HepG2 (cell line): ENCODE measurements around the gene PDCD11. TPM values are rescaled to one million over a fixed set of nuclear protein-coding genes. Genes with fewer than 3 reads are reported as not detected.

Experiments
- ATAC-seq: fragments of 200-7000 bp; cut with Tn5 transposase; 3 replicates; pipeline ENCODE4 v1.9.1; 2020; ENCODE audit warnings: mild to moderate bottlenecking, moderate library complexity
- BruUV-seq: library from RNA; stranded (reverse); fragments of 400-500 nt; replicated peaks from 2 replicates; lab custom pipeline; 2021; lab: Mats Ljungman, UMichigan
- CTCF ChIA-PET: fragments of 300-600 bp; formaldehyde crosslinking; extraction: SDS; loops from one replicate; lab custom pipeline; 2021; ENCODE audit warnings: low total read pairs, inconsistent platforms, low intra/inter-chr PET ratio; lab: Yijun Ruan, JAX
- POLR2A ChIA-PET: fragments of 350-600 bp; sonication (Branson Sonifier 250); formaldehyde crosslinking; loops from one replicate; lab custom pipeline; 2020; ENCODE audit warnings: antibody characterized with exemption, inconsistent platforms; lab: Yijun Ruan, JAX
- DNase-seq: peaks from one replicate; pipeline ENCODE4 v3.0.0-alpha.2; 2015; ENCODE audit warnings: low spot score
- FAIRE-seq: peaks from 3 replicates; lab custom pipeline; 2011; peaks lifted over from hg19 to GRCh38; lab: Jason Lieb, UNC
- H2AFZ ChIP-seq: one replicate; pipeline ENCODE4 v1.6.1; 2011; ENCODE audit warnings: low read length, inconsistent platforms
- H3K27ac ChIP-seq: fragments of 300-600 bp; 3 replicates; pipeline ENCODE4 v1.8.0; 2011; ENCODE audit warnings: mixed run types, mild to moderate bottlenecking, mixed read lengths, low read length, inconsistent platforms; ENCODE audit not compliant: insufficient read depth; ENCODE audit errors: extremely low read length
- H3K27me3 ChIP-seq, 2 experiments: fragments of 200-600 bp in 1 of 2; 2 replicates in 1 of 2; 3 replicates in 1 of 2; pipeline versions ENCODE4 v1.6.0 to v1.8.0; 2011; ENCODE audit warnings: low read length in 2 of 2, mild to moderate bottlenecking in 2 of 2, moderate library complexity in 2 of 2, inconsistent platforms in 1 of 2; ENCODE audit not compliant: insufficient read depth in 2 of 2, control insufficient read depth in 1 of 2
- H3K36me3 ChIP-seq, 2 experiments: fragments of 200-600 bp in 1 of 2; replicated peaks in 1 of 2; 2 replicates in 1 of 2; 3 replicates in 1 of 2; pipeline versions ENCODE4 v1.5.1 to v1.8.0; 2011; ENCODE audit warnings: low read length in 2 of 2, inconsistent platforms in 1 of 2; ENCODE audit not compliant: insufficient read depth in 2 of 2, control insufficient read depth in 1 of 2
- H3K4me1 ChIP-seq: 2 replicates; pipeline ENCODE4 v1.5.1; 2012; ENCODE audit warnings: low read length, inconsistent platforms; ENCODE audit not compliant: insufficient read depth
- H3K4me2 ChIP-seq: 2 replicates; pipeline ENCODE4 v1.6.0; 2011; ENCODE audit warnings: low read depth, low read length, inconsistent platforms
- H3K4me3 ChIP-seq, 3 experiments: fragments of 200-600 bp in 1 of 3; sonication (generic), shearing (Covaris generic) in 1 of 3; replicated peaks in 1 of 3; 2 replicates each; pipeline ENCODE4 v1.5.1; 2011 to 2016; ENCODE audit warnings: low read length in 3 of 3, inconsistent platforms in 2 of 3, low read depth in 2 of 3, mild to moderate bottlenecking in 2 of 3, control low read depth in 1 of 3, mixed read lengths in 1 of 3; ENCODE audit not compliant: insufficient read depth in 1 of 3
- H3K79me2 ChIP-seq: one replicate; pipeline ENCODE4 v1.6.1; 2011; ENCODE audit warnings: low read length, inconsistent platforms; ENCODE audit not compliant: insufficient read depth
- H3K9ac ChIP-seq: 2 replicates; pipeline ENCODE4 v1.6.0; 2011; ENCODE audit warnings: mild to moderate bottlenecking, low read depth, low read length, inconsistent platforms; ENCODE audit not compliant: insufficient read depth
- H3K9me3 ChIP-seq: 2 replicates; pipeline ENCODE4 v1.5.1; 2012; ENCODE audit warnings: mild to moderate bottlenecking, low read length
- H4K20me1 ChIP-seq: 2 replicates; pipeline ENCODE4 v1.6.0; 2011; ENCODE audit warnings: inconsistent platforms, mild to moderate bottlenecking, low read length, moderate library complexity; ENCODE audit not compliant: insufficient read depth
- CREM ChIP-seq, 2 experiments: sonication (generic) in 1 of 2; formaldehyde crosslinking in 1 of 2; IDR thresholded peaks; 2 replicates each; pipeline versions ENCODE4 v1.4.0 to v1.6.1; 2016 to 2020; ENCODE audit warnings: antibody characterized with exemption in 1 of 2, mild to moderate bottlenecking in 1 of 2, missing genetic modification reagents in 1 of 2
- HOXA3 ChIP-seq: sonication (generic); formaldehyde crosslinking; IDR thresholded peaks from 2 replicates; pipeline ENCODE4 v1.5.0; 2020; ENCODE audit warnings: missing genetic modification reagents
- HOXA9 ChIP-seq: sonication (generic); formaldehyde crosslinking; IDR thresholded peaks from 2 replicates; pipeline ENCODE4 v1.8.1; 2022; ENCODE audit warnings: missing genetic modification reagents, mild to moderate bottlenecking, moderate library complexity, borderline replicate concordance
- IKZF1 ChIP-seq: fragments of 450-650 bp; IDR thresholded peaks from 2 replicates; pipeline ENCODE4 v1.7.1; 2016
- MZF1 ChIP-seq: sonication (generic); formaldehyde crosslinking; IDR thresholded peaks from 2 replicates; pipeline ENCODE4 v1.8.1; 2023; ENCODE audit warnings: mild to moderate bottlenecking, missing genetic modification reagents, borderline replicate concordance
- REPIN1 ChIP-seq: sonication (generic); formaldehyde crosslinking; IDR thresholded peaks from 2 replicates; pipeline ENCODE4 v1.8.0; 2022; ENCODE audit warnings: missing genetic modification reagents, low read depth, mild to moderate bottlenecking, borderline replicate concordance
- TCF7L2 ChIP-seq: IDR thresholded peaks from 2 replicates; pipeline ENCODE4 v1.6.1; 2011; ENCODE audit warnings: mild to moderate bottlenecking, low read depth, low read length, moderate library complexity
- ZC3H13 ChIP-seq: sonication (generic); formaldehyde crosslinking; IDR thresholded peaks from 2 replicates; pipeline ENCODE4 v1.8.1; 2023; ENCODE audit warnings: mild to moderate bottlenecking, missing genetic modification reagents, moderate library complexity
- ZNF337 ChIP-seq: sonication (generic); formaldehyde crosslinking; IDR thresholded peaks from 2 replicates; pipeline ENCODE4 v1.5.1; 2020; ENCODE audit warnings: missing genetic modification reagents, low read depth, mild to moderate bottlenecking, borderline replicate concordance
- ZNF460 ChIP-seq: sonication (generic); formaldehyde crosslinking; IDR thresholded peaks from 2 replicates; pipeline ENCODE4 v1.5.1; 2020; ENCODE audit warnings: missing genetic modification reagents, mild to moderate bottlenecking, borderline replicate concordance
- WGBS: methylation state at CpG from one replicate; pipeline ENCODE4 v1.1.6; 2017; ENCODE audit warnings: low lambda C conversion rate; 5-methylcytosine and 5-hydroxymethylcytosine counted together
- in situ Hi-C: cut with HindIII; loops from 2 replicates; pipeline ENCODE4 v1.10.0; 2017; ENCODE audit warnings: low pct_unique_long_range_greater_than_20kb; ENCODE audit not compliant: extremely low pct_ligation_motif_present
- intact Hi-C: fragments of 100-400 bp; cut with micrococcal nuclease; formaldehyde crosslinking; loops from one replicate; pipeline ENCODE4 v1.10.0; 2022; ENCODE audit not compliant: unreplicated experiment
- polyA plus RNA-seq, 8 experiments: library from polyadenylated mRNA; depleted of rRNA in 3 of 8; stranded (reverse) in 7 of 8; unstranded in 1 of 8; fragments of >200 nt; fragmentation: Illumina TruSeq in 4 of 8; extraction: Trizol in 4 of 8; gene quantifications; 2 replicates each; pipeline versions ENCODE4 v1.2.1 to v1.2.3, GENCODE V29; 2011 to 2016; ENCODE audit warnings: low read depth in 4 of 8, missing spikeins in 1 of 8, mixed read lengths in 1 of 8; ENCODE audit not compliant: insufficient read depth in 1 of 8
- total RNA-seq, 5 experiments: library from RNA; depleted of rRNA; stranded (reverse); fragments of >200 nt; fragmentation: Illumina TruSeq; extraction: Trizol; gene quantifications; 2 replicates each; pipeline ENCODE4 v1.2.3, GENCODE V29; 2016; ENCODE audit warnings: low read depth in 1 of 5
- TF ChIP-seq, protein P1 (sequence below): sonication (generic); formaldehyde crosslinking; IDR thresholded peaks from 2 replicates; pipeline ENCODE4 v1.4.0; 2020; ENCODE audit warnings: missing genetic modification reagents
- TF ChIP-seq, protein P2 (sequence below): sonication (generic); IDR thresholded peaks from 2 replicates; pipeline ENCODE4 v1.6.1; 2016; ENCODE audit warnings: low read depth, borderline replicate concordance
- TF ChIP-seq, protein P3 (sequence below): sonication (generic); formaldehyde crosslinking; conservative IDR thresholded peaks from 2 replicates; pipeline ENCODE4 v1.8.0; 2022; ENCODE audit warnings: mild to moderate bottlenecking, moderate library complexity, missing genetic modification reagents
- TF ChIP-seq, protein P4 (sequence below): sonication (generic); formaldehyde crosslinking; IDR thresholded peaks from 2 replicates; pipeline ENCODE4 v1.9.0; 2021; ENCODE audit warnings: missing genetic modification reagents, mild to moderate bottlenecking, borderline replicate concordance

PDCD11 gene
- total and polyA plus RNA-seq, 2 of the 13 experiments (the other 11 are each of a cell fraction or from before 2014, with no cell fraction given): 12.8 to 52.8 TPM

DNA sequence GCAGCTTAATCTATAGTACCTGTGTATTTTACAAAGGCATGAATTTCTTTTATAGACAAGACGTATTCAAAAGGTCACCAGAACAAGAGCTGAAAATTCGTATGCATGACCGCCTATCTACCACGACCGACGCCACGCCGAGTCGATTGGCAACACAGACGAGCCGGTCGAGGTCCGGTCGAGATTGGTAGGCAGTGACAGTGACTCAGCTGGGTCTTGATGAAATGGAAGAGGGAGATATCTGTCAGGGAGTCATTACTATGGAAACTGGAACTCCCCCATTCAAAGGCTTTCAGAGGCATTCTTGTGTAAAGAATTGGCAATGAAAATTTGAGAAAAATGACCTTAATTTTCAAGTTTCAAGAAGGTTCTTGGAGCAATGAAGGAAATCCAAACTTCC lies 2.2 kb upstream of the PDCD11 start:
- Histone ChIP-seq H4K20me1 (no peaks in the 10 kb centered on the region), H3K9ac (no peak overlapping the region), H3K9me3 (no peaks in the 10 kb centered on the region), H3K27ac (no peak overlapping the region), H3K79me2 (peaks cover 51% of the 10 kb centered on the region), H3K4me1 (peaks cover 45% of the 10 kb centered on the region), H2AFZ (no peak overlapping the region), H3K4me3 (no peak overlapping the region), H3K4me2 (peak overlapping the region; percentile 35), H3K27me3 (no peaks in the 10 kb centered on the region; a peak in 1 of 5 replicates), H3K36me3 (peaks cover 3 to 34% of the 10 kb centered on the region in 2 experiments; a peak in 4 of 5 replicates)
- intact Hi-C loops (loop anchor here (2.0 kb wide), 1 partner anchor 25 kb away; no protein-coding TSS in a partner anchor), in situ Hi-C loops (no loop called here)
- ChIA-PET CTCF (no interaction called here), POLR2A (interaction anchor here (0.6 kb wide), 1 partner anchor 718 kb away, joined by 4 read pairs; no protein-coding TSS in a partner anchor)
- no TSS peak for BruUV-seq
- 95% methylated on average over 14 of the region's 14 CpGs for WGBS
- FAIRE-seq: no peak
- DNase-seq: no peak
- ATAC-seq: no peak
- TF ChIP-seq HOXA9 (CRISPR knock-in tag) (no peak), CREM (IDR thresholded peaks at IDR 0.05) (no peak), CREM (CRISPR knock-in tag; IDR thresholded peaks at IDR 0.05) (no peak), ZC3H13 (CRISPR knock-in tag) (no peak), IKZF1 (no peak), HOXA3 (CRISPR knock-in tag) (no peak), MZF1 (CRISPR knock-in tag) (no peak), REPIN1 (no peak), TCF7L2 (no peak), ZNF337 (CRISPR knock-in tag) (no peak), ZNF460 (CRISPR knock-in tag) (no peak)
- TF ChIP-seq, protein P1, sequence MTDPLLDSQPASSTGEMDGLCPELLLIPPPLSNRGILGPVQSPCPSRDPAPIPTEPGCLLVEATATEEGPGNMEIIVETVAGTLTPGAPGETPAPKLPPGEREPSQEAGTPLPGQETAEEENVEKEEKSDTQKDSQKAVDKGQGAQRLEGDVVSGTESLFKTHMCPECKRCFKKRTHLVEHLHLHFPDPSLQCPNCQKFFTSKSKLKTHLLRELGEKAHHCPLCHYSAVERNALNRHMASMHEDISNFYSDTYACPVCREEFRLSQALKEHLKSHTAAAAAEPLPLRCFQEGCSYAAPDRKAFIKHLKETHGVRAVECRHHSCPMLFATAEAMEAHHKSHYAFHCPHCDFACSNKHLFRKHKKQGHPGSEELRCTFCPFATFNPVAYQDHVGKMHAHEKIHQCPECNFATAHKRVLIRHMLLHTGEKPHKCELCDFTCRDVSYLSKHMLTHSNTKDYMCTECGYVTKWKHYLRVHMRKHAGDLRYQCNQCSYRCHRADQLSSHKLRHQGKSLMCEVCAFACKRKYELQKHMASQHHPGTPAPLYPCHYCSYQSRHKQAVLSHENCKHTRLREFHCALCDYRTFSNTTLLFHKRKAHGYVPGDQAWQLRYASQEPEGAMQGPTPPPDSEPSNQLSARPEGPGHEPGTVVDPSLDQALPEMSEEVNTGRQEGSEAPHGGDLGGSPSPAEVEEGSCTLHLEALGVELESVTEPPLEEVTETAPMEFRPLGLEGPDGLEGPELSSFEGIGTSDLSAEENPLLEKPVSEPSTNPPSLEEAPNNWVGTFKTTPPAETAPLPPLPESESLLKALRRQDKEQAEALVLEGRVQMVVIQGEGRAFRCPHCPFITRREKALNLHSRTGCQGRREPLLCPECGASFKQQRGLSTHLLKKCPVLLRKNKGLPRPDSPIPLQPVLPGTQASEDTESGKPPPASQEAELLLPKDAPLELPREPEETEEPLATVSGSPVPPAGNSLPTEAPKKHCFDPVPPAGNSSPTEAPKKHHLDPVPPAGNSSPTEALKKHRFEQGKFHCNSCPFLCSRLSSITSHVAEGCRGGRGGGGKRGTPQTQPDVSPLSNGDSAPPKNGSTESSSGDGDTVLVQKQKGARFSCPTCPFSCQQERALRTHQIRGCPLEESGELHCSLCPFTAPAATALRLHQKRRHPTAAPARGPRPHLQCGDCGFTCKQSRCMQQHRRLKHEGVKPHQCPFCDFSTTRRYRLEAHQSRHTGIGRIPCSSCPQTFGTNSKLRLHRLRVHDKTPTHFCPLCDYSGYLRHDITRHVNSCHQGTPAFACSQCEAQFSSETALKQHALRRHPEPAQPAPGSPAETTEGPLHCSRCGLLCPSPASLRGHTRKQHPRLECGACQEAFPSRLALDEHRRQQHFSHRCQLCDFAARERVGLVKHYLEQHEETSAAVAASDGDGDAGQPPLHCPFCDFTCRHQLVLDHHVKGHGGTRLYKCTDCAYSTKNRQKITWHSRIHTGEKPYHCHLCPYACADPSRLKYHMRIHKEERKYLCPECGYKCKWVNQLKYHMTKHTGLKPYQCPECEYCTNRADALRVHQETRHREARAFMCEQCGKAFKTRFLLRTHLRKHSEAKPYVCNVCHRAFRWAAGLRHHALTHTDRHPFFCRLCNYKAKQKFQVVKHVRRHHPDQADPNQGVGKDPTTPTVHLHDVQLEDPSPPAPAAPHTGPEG: no peak
- TF ChIP-seq, protein P2, sequence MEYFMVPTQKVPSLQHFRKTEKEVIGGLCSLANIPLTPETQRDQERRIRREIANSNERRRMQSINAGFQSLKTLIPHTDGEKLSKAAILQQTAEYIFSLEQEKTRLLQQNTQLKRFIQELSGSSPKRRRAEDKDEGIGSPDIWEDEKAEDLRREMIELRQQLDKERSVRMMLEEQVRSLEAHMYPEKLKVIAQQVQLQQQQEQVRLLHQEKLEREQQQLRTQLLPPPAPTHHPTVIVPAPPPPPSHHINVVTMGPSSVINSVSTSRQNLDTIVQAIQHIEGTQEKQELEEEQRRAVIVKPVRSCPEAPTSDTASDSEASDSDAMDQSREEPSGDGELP: no peak
- TF ChIP-seq, protein P3, sequence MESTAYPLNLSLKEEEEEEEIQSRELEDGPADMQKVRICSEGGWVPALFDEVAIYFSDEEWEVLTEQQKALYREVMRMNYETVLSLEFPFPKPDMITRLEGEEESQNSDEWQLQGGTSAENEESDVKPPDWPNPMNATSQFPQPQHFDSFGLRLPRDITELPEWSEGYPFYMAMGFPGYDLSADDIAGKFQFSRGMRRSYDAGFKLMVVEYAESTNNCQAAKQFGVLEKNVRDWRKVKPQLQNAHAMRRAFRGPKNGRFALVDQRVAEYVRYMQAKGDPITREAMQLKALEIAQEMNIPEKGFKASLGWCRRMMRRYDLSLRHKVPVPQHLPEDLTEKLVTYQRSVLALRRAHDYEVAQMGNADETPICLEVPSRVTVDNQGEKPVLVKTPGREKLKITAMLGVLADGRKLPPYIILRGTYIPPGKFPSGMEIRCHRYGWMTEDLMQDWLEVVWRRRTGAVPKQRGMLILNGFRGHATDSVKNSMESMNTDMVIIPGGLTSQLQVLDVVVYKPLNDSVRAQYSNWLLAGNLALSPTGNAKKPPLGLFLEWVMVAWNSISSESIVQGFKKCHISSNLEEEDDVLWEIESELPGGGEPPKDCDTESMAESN (CRISPR knock-in tag): no peak
- TF ChIP-seq, protein P4, sequence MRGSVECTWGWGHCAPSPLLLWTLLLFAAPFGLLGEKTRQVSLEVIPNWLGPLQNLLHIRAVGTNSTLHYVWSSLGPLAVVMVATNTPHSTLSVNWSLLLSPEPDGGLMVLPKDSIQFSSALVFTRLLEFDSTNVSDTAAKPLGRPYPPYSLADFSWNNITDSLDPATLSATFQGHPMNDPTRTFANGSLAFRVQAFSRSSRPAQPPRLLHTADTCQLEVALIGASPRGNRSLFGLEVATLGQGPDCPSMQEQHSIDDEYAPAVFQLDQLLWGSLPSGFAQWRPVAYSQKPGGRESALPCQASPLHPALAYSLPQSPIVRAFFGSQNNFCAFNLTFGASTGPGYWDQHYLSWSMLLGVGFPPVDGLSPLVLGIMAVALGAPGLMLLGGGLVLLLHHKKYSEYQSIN (CRISPR knock-in tag): no peak
